HG03108 (cell line): ENCODE measurements around the gene RNF168.
A peak's percentile ranks its signal among the peaks of the same experiment; 100 is the strongest.
"Not testable (repeated sequence)": the region's sequence is repeated elsewhere in the genome, so short reads cannot be mapped to it uniquely, and the experiment has no call there.

Experiments
- ATAC-seq: cut with Tn5 transposase; IDR thresholded peaks from one replicate; pipeline ENCODE4 v1.9.1; 2021; ENCODE audit warnings: moderate library complexity; ENCODE audit not compliant: unreplicated experiment

The RNF168 gene

DNA sequence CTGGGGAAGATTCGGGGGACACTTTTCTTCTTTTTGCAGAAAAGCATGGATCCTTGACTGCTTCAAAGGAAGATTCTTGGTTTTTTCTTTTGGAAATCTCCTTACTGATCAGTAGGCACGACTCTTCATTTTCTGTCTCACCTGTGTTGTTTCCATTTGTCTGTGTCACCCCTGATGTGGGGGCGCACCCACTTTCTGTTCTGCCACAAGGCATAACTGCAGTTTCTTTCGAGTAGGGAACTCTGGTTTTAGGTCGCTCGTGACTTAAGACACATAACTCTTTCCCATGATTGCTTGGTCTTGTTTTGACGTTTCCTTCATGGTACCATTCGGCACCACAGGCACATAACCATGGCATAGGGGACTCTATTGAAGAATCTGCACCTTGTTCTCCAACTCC is 31.3 kb downstream of the RNF168 start:
- ATAC-seq: no peak

DNA sequence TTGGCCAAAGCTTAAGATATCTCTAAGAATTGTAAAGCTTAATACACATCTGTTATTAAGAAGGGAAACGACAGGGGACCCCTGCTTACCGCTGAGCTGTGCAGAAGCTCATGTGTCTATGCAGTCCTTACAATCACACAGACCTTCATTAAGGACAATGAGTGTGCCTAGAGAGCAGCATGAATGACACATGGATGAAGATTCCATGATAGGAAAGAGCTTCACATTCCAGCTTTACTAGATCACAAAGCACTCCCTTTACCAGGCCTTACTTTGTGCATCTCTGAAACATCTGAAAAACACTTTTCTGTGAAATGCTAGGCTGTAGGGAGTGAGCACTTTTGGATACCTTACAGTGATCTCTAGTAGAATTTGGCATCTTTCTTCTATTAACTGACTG is 32.0 kb downstream of the RNF168 start:
- ATAC-seq: no peak

GRCh38 chr3:196470182-196470581 is 33.4 kb downstream of the RNF168 start:
- ATAC-seq: not testable (repeated sequence)

GRCh38 chr3:196463804-196464203 is 39.8 kb downstream of the RNF168 start:
- no peak for ATAC-seq

DNA sequence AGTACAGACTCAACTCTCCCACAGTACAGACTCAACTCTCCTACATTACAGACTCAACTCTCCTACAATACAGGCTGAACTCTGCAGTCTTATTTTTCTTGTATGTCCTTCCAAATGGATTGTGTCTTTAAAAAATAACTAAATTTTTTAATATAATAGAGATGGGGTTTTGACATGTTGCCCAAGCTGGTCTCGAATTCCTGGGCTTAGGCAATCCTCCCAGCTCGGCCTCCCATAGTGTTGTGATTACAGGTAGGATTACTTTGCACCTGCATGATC is 40.2 kb downstream of the RNF168 start:
- ATAC-seq: no peak

DNA sequence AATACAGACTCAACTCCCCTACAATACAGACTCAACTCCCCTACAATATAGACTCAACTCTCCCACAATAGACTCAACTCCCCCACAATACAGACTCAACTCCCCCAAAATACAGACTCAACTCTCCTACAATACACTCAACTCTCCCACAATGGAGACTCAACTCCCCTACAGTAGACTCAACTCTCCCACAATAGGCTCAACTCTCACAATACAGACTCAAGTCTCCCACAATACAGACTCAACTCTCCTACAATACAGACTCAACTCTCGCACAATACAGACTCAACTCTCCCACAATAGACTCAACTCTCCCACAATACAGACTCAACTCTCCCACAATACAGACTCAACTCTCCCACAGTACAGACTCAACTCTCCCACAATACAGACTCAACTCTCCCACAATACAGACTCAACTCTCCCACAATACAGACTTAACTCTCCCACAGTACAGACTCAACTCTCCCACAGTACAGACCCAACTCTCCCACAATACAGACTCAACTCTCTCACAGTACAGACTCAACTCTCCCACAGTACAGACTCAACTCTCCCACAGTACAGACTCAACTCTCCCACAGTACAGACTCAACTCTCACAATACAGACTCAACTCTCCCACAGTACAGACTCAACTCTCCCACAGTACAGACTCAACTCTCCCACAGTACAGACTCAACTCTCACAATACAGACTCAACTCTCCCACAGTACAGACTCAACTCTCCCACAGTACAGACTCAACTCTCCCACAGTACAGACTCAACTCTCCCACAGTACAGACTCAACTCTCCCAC is 40.7 kb downstream of the RNF168 start:
- not testable (repeated sequence) for ATAC-seq

DNA sequence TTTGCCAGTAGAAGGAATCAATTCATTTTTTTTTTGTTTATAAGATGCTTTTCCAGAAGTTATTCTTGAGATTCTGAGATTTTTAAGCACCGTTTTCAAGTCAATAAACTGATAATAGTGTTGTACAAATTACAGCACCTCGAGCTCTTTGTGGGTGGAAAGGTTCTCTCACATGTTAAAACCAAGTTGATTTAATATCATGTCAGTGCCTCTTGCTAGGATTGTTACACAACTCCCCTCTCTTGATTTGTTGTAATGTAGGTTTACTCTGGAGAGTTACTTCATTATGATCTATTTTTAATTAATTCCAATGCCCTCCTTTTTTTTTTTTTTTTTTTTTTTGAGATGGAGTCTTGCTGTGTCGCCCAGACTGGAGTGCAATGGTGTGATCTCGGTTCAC is 45.5 kb downstream of the RNF168 start:
- no peak for ATAC-seq

DNA sequence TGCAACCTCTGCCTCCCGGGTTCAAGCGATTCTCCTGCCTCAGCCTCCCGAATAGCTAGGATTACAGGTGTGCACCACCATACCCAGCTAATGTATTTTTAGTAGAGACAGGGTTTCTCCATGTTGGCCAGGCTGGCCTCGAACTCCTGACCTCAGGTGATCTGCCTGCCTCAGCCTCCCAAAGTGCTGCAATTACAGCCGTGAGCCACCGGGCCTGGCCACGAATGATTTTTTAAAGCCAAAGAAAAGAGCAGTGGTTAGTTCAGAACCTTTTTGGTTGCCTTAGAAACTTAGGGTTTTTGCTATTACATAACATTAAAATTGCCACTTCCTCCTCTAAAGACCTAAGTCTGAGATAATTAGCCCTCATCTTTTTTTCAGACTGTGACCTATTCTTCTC is 46.1 kb downstream of the RNF168 start:
- not testable (repeated sequence) for ATAC-seq

- ATAC-seq: no peak
Measured at GRCh38 chr3:196454935-196455334, 48.6 kb downstream of the RNF168 start.

DNA sequence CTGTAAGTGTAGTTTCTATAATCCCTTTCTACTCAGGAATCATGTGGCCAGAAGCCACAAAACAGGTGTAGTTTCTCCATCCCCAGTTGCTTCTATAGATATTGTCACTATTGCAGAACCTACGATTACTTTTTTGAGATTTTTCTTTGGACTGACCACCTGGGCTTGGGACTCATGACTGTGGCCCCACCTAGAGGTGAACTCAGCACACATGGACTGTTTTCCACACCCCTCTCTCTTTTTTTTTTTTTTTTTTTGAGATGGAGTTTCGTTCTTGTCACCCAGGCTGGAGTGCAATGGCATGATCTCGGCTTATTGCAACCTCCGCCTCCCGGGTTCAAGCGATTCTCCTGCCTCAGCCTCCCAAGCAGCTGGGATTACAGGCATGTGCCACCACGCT is 58.2 kb downstream of the RNF168 start:
- not testable (repeated sequence) for ATAC-seq

- ATAC-seq: no peak
Measured at GRCh38 chr3:196444500-196444894, 59.1 kb downstream of the RNF168 start.

DNA sequence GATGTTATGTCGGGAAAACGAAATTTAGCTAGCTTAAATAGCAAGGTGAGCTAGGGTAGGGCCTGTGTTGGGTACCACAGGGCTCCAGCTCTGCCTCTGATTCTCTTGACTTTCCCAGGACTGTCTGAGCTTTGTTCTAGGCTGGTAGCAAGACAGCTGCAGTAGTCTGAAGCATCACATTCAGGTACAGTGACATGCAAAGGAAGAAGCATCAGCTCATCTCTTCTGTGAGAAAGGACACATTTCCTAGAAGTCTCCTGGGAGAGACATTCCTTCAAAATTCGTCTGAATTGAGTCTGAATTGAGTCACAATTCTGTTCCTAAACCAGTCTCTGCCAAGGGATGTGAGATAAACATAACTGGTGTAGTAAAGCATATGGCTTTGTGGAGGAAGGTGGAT is 62.9 kb downstream of the RNF168 start:
- ATAC-seq: no peak

- no peak for ATAC-seq
Measured at GRCh38 chr3:196440041-196440537, 63.5 kb downstream of the RNF168 start.

DNA sequence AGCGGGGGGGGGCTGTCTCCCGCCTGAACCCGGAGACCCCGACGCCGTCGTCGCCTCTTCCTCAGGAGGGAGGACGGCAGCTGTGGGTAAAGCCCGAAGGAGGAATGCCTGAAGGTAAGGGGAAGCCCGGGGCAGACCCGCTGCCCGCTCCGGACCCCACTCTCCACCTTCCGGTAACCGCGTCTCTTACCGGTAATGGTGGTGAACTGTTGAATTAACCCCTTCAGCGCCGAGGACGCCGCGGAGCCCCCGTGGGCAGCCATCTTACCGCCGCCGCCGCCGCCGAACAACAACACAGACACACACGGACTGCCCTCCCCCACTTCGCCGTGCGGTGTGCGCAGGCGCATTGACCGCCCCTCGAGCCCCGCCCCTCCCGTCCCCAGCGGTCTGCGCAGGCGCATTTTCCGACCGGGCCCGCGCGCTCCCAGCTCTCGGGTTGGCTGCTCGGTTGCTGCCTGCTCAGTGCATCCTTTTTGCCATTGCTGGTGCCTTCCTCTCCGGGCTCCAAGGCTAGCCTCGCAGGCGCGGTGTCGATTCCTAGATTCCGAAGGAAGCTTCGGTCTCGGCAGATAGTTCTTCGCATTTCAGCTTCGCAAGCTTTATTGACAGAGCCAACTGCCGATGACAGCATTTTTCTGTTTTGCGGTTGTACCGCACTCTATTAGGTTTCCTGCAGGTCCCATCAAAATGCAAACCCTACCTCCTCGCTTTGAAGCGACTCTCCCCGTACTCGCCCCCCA is 71.3 kb downstream of the RNF168 start, which contains the start of gene UBXN7:
Gene UBXN7 (minus strand): TSS at position 291 of the 743 bp plus-strand sequence. CDS start 28 bp downstream, at position 263.
- ATAC-seq: peak; percentile 76

DNA sequence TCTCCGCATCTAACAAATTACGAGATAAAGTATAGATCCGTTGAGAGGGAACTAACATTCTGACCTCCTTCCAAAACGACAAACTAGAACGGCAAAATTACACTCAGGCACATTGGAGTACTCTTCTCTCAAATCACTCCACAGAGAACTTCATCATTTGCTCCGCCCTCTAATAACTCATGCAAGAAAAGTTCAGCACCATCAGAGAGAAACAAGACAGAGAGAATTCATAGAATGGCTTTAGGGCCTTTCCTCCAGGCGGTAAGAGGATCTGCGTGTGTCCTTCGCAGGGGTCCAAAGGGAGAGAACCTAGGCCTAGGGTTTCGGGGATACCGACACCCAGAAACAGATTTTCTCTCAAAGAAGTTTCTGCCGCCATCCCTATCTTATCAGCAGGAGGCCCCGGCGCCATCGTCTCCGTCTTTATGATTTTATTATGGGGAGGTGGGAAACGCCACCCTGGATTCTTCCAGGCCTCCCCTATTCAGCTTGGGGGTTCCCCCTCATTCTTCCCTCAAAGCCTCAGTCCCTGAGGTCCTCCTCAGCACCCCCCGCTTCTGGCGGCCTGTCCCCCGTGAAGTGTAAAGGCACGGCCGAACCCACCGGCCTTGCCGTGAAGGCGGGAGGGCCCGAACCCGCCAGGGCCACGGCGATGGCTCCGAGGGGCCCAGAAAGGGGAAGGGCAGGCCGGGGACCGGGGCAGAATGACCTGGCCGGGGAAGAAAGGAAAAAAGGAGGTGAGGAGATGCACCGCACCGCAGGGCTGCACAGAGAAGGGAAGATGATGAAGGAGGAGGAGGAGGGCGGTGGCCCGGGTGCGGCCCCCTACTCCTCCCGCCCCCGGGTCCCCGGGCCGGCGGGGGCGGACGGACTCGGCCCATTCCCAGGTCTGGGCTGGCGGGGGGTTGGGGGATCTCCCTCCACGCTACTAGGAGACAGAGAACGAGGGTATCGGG is 72.1 kb downstream of the RNF168 start:
- ATAC-seq: peak; percentile 23

- ATAC-seq: no peak
Measured at GRCh38 chr3:196428041-196428440, 75.5 kb downstream of the RNF168 start.

DNA sequence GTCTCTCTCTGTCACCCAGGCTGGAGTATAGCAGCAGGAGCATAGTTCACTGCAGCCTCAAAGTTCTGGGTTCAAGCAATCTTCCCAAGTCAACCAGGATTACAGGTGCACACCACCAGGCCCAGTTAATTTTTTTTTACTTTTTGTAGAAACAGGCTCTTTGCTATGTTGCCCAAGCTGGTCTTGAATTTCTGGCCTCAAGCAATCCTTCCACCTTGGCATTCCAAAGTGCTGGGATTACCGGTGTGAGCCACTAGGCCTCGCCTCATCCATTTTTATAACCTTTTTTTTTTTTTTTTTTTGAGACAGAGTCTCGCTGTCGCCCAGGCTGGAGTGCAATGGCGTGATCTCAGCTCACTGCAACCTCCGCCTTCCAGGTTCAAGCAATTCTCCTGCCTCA is 79.1 kb downstream of the RNF168 start:
- ATAC-seq: not testable (repeated sequence)

- ATAC-seq: no peak
Measured at GRCh38 chr3:196423044-196423781, 80.4 kb downstream of the RNF168 start.

DNA sequence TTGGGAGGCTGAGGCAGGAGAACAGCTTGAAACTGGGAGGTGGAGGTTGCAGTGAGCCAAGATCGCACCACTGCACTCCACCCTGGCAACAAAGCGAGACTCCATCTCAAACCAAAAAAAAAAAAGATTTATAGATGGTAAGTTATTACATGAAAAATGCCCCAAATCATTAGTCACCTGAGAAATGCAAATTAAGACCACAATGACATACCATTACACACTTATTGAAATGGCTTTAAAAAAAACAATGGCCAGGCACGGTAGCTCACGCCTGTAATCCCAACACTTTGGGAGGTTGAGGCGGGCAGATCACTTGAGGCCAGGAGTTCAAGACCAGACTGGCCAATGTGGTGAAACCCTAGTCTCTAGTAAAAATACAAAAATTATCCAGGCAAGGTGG is 81.9 kb downstream of the RNF168 start:
- not testable (repeated sequence) for ATAC-seq

- no peak for ATAC-seq
Measured at GRCh38 chr3:196419386-196419785, 84.2 kb downstream of the RNF168 start.
